OCI-LY1 (cell line): ENCODE data around the gene GSTT2B.

Experiments
- H2AFZ ChIP-seq: fragments of 200-600 bp; sonication (generic), shearing (Covaris generic); 2 replicates; pipeline ENCODE4 v1.6.0; 2014; ENCODE audit warnings: antibody characterized with exemption, mild to moderate bottlenecking, low read length
- H3F3A ChIP-seq: fragments of 200-600 bp; sonication (generic), shearing (Covaris generic); 2 replicates; pipeline ENCODE4 v1.6.0; 2014; ENCODE audit warnings: mild to moderate bottlenecking, antibody characterized with exemption, low read length, moderate library complexity; ENCODE audit not compliant: insufficient read depth
- H3K27ac ChIP-seq: fragments of 200-600 bp; sonication (generic); 2 replicates; pipeline ENCODE4 v1.5.1; 2014; ENCODE audit warnings: low read length, mixed run types, mild to moderate bottlenecking, low read depth; ENCODE audit not compliant: poor library complexity, severe bottlenecking
- H3K27me3 ChIP-seq: fragments of 200-600 bp; sonication (generic); 2 replicates; pipeline ENCODE4 v1.6.0; 2014; ENCODE audit warnings: antibody characterized with exemption, mild to moderate bottlenecking, low read length, moderate library complexity; ENCODE audit not compliant: insufficient read depth
- H3K36me3 ChIP-seq: fragments of 200-600 bp; sonication (generic); 2 replicates; pipeline ENCODE4 v1.6.1; 2014; ENCODE audit warnings: mild to moderate bottlenecking, antibody characterized with exemption, low read length, moderate library complexity, mixed read lengths; ENCODE audit not compliant: insufficient read depth
- H3K4me1 ChIP-seq: fragments of 200-600 bp; sonication (generic); 2 replicates; pipeline ENCODE4 v1.5.1; 2014; ENCODE audit warnings: mild to moderate bottlenecking, low read length, moderate library complexity; ENCODE audit not compliant: insufficient read depth, severe bottlenecking
- H3K4me2 ChIP-seq: fragments of 200-600 bp; sonication (generic), shearing (Covaris generic); 2 replicates; pipeline ENCODE4 v1.6.1; 2014; ENCODE audit warnings: low read length
- H3K4me3 ChIP-seq: fragments of 200-600 bp; sonication (generic); 2 replicates; pipeline ENCODE4 v1.5.1; 2014; ENCODE audit warnings: low read length, low read depth, mild to moderate bottlenecking, mixed read lengths; ENCODE audit not compliant: poor library complexity, severe bottlenecking
- H3K79me2 ChIP-seq: fragments of 200-600 bp; shearing (Covaris generic); 2 replicates; pipeline ENCODE4 v1.6.1; 2016; ENCODE audit warnings: mixed run types, low read length, mixed read lengths; ENCODE audit not compliant: insufficient read depth
- H3K9ac ChIP-seq: fragments of 200-600 bp; sonication (generic), shearing (Covaris generic); 2 replicates; pipeline ENCODE4 v1.6.1; 2014; ENCODE audit warnings: mild to moderate bottlenecking, low read length, mixed read lengths
- H3K9me2 ChIP-seq: fragments of 200-600 bp; sonication (generic), shearing (Covaris generic); 2 replicates; pipeline ENCODE4 v1.6.1; 2014; ENCODE audit warnings: low read depth, mild to moderate bottlenecking, low read length, mixed read lengths
- H3K9me3 ChIP-seq: fragments of 200-600 bp; shearing (Covaris generic); 2 replicates; pipeline ENCODE4 v1.6.1; 2014; ENCODE audit warnings: low read length, mixed read lengths
- H4K20me1 ChIP-seq: fragments of 200-600 bp; sonication (generic), shearing (Covaris generic); 2 replicates; pipeline ENCODE4 v1.6.0; 2016; ENCODE audit warnings: mild to moderate bottlenecking, low read length; ENCODE audit not compliant: insufficient read depth
- CTCF ChIP-seq: fragments of 200-600 bp; sonication (generic), shearing (Covaris generic); IDR thresholded peaks from 2 replicates; pipeline ENCODE4 v1.5.1; 2017; ENCODE audit warnings: mild to moderate bottlenecking, antibody characterized with exemption, low read length, moderate library complexity, mixed read lengths
- EZH2 ChIP-seq: fragments of 200-600 bp; sonication (generic), shearing (Covaris generic); IDR thresholded peaks from 2 replicates; pipeline ENCODE4 v1.8.0; 2017; ENCODE audit warnings: borderline replicate concordance, mixed run types, mild to moderate bottlenecking, antibody characterized with exemption, low read length, moderate library complexity, mixed read lengths

The GSTT2B gene

DNA sequence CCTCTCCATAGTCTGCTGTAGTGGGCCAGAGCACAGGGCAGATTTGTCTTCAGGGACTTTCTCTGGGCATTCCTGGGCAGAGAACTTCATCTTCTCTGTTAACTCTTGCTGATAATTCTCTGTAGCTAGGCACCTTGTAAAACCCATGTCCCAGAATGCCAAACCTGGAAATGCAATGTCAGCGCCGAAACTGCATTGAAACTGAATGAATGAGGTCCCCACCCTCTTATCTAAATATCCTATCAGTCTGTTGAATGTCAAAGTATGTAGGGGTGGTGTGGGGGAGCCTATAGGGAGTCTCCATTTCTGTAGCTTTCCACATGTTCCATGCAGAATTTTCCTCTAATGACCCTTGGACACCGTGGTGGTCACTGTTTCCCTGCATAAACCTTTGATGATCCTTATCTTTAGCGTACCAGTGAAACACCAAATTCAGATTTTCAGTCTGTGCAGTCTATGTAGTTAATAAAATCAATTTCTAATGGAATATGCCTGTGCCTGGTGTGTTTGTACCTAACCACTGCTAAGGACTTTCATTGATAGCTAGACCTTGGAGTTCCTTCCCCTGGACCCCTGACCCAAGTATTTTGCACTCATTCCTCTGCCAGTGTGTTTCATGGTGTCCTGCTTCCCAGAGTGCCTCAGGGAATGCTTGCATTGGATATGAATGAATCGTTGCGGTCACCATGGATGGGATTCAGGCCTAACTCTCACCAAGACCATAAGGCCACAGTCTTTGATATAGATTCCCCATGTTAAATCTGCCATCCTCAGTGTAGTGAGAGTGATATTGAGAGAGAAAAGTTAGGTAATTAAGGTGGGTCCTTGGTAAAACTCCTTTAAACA is 47.6 kb upstream of the GSTT2B start:
- Histone ChIP-seq H3K27me3 (no peaks in the 10 kb centered on the region; the same call in 1 of the 2 replicates), H2AFZ (no peak overlapping the region), H3K9ac (no peak overlapping the region), H3K79me2 (peaks cover 8% of the 10 kb centered on the region), H3K27ac (no peak overlapping the region), H3F3A (no peaks in the 10 kb centered on the region), H3K4me1 (peaks cover 19% of the 10 kb centered on the region), H3K4me2 (no peak overlapping the region), H4K20me1 (no peaks in the 10 kb centered on the region), H3K9me2 (no peaks in the 10 kb centered on the region), H3K36me3 (no peaks in the 10 kb centered on the region; the same call in 1 of the 2 replicates), H3K4me3 (no peak overlapping the region), H3K9me3 (peaks cover 6% of the 10 kb centered on the region; the same call in 1 of the 2 replicates)
- TF ChIP-seq CTCF (no peak), EZH2 (no peak)

GRCh38 chr22:24008022-24008283 is 47.0 kb upstream of the GSTT2B start:
- Histone ChIP-seq H3K4me3 (no peak overlapping the region), H3K9me3 (peaks cover 6% of the 10 kb centered on the region; the same call in 1 of the 2 replicates), H3K9ac (no peak overlapping the region), H3K27me3 (no peaks in the 10 kb centered on the region; the same call in 1 of the 2 replicates), H3K36me3 (no peaks in the 10 kb centered on the region; the same call in 1 of the 2 replicates), H3K9me2 (no peaks in the 10 kb centered on the region), H2AFZ (no peak overlapping the region), H3K4me2 (no peak overlapping the region), H3F3A (no peaks in the 10 kb centered on the region), H4K20me1 (no peaks in the 10 kb centered on the region), H3K79me2 (peaks cover 6% of the 10 kb centered on the region), H3K4me1 (peaks cover 12% of the 10 kb centered on the region), H3K27ac (no peak overlapping the region)
- TF ChIP-seq CTCF (no peak), EZH2 (no peak)

DNA sequence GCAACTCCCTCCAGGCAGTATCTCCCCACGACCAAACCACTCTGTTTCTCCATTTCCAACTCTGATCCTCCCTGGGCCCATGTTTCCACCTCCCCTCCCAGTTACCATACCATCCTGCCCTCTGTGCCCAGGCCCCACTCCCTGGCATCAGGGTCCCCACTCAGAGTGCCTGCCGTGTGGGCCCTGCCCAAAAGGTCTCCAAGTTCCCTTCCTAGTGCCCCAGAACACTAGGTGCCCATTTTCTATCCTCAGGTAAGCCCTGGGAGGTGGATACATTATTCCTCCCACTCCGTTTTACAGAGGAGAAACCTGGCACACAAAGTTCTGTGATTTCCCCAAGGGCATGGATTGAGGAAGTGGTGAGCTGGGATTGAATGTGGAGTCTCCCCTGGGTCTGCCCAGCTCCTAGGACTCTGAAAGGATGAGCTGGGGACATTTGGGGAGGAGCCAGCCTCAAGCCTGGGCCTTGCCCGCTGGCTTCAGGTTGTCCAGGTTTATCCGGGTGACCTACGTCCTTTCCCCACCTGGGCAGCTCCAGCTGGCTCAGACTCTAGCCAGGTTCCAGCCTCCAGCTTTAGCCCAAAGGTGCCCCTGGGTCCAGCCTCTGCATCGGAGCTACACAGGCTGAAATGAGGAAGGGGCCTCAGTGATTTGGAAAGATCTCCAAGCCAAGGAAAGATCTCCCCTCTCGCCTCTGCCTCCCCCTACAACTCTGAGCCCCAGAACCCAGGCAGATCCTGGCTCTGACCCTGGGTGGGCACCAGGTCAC is 46.4 kb upstream of the GSTT2B start:
- H3K4me3 ChIP-seq = no peak overlapping the region
- peaks cover 7% of the 10 kb centered on the region for H3K4me1 ChIP-seq
- H3K36me3 ChIP-seq = no peaks in the 10 kb centered on the region; the same call in 1 of the 2 replicates
- no peak overlapping the region for H2AFZ ChIP-seq
- H4K20me1 ChIP-seq = no peaks in the 10 kb centered on the region
- H3F3A ChIP-seq = no peaks in the 10 kb centered on the region
- peaks cover 6% of the 10 kb centered on the region; the same call in 1 of the 2 replicates for H3K9me3 ChIP-seq
- no peak overlapping the region for H3K4me2 ChIP-seq
- TF ChIP-seq EZH2 (no peak), CTCF (no peak)
- no peak overlapping the region for H3K27ac ChIP-seq
- no peaks in the 10 kb centered on the region; the same call in 1 of the 2 replicates for H3K27me3 ChIP-seq
- H3K9me2 ChIP-seq = no peaks in the 10 kb centered on the region
- no peak overlapping the region for H3K9ac ChIP-seq
- H3K79me2 ChIP-seq = peaks cover 6% of the 10 kb centered on the region
